Sigmoid colon (tissue), 4 donors: ENCODE results near the gene FTO.

Source experiments
- CTCF ChIP-seq, 4 experiments: fragments of 450-650 bp in 3 of 4; fragments of 200-600 bp in 1 of 4; IDR thresholded peaks; one replicate each; pipeline ENCODE4 v1.5.1; 2016 to 2019; ENCODE audit warnings: antibody characterized with exemption in 4 of 4, mild to moderate bottlenecking in 3 of 4, moderate library complexity in 2 of 4
- EP300 ChIP-seq, 4 donors: sonication (generic); formaldehyde crosslinking; IDR thresholded peaks; one replicate each; pipeline ENCODE4 v1.6.1; 2017; ENCODE audit warnings: antibody characterized with exemption in 4 of 4
- POLR2A ChIP-seq, 2 donors: fragments of 450-650 bp; IDR thresholded peaks; one replicate each; pipeline ENCODE4 v1.6.1; 2016; ENCODE audit warnings: antibody characterized with exemption in 2 of 2, mild to moderate bottlenecking in 2 of 2, moderate library complexity in 2 of 2

- TF ChIP-seq CTCF (IDR thresholded peaks at IDR 0.05) (no peak), POLR2A (IDR thresholded peaks at IDR 0.05) (no peak), EP300 (IDR thresholded peaks at IDR 0.05) (no peak)
These were observed 10.5 kb downstream of the FTO start for GRCh38 chr16:53714205-53715022.
